H9 (cell line): ENCODE results near the gene ITGB1BP1. TPM values are rescaled to one million over a fixed set of nuclear protein-coding genes. Genes with fewer than 3 reads are reported as not detected.
A peak's percentile ranks its signal among the peaks of the same experiment; 100 is the strongest.

Source experiments
- DNase-seq: peaks from one replicate; pipeline ENCODE4 v3.0.0-alpha.2; 2017
- H2AFZ ChIP-seq: one replicate; pipeline ENCODE4 v1.6.1; 2013; ENCODE audit warnings: mild to moderate bottlenecking, low read length, control low read depth, moderate library complexity
- H2AK5ac ChIP-seq: 2 replicates; pipeline ENCODE4 v1.6.1; 2013; ENCODE audit warnings: low read length, control low read depth, mixed read lengths; ENCODE audit not compliant: insufficient read length
- H2BK120ac ChIP-seq: one replicate; pipeline ENCODE4 v1.6.1; 2013; ENCODE audit warnings: low read depth, mild to moderate bottlenecking, low read length, control low read depth, inconsistent platforms; ENCODE audit not compliant: poor library complexity, severe bottlenecking
- H2BK12ac ChIP-seq: 2 replicates; pipeline ENCODE4 v1.6.1; 2013; ENCODE audit warnings: low read length, control low read depth, mixed read lengths, low read depth; ENCODE audit not compliant: insufficient read length
- H2BK15ac ChIP-seq: 2 replicates; pipeline ENCODE4 v1.6.1; 2013; ENCODE audit warnings: low read depth, low read length, control low read depth
- H2BK20ac ChIP-seq: one replicate; pipeline ENCODE4 v1.6.1; 2013; ENCODE audit warnings: low read depth, mild to moderate bottlenecking, low read length, control low read depth, inconsistent platforms; ENCODE audit not compliant: poor library complexity, severe bottlenecking
- H2BK5ac ChIP-seq: 2 replicates; pipeline ENCODE4 v1.6.1; 2013; ENCODE audit warnings: low read length, control low read depth, mixed read lengths; ENCODE audit not compliant: insufficient read length
- H3K14ac ChIP-seq: 2 replicates; pipeline ENCODE4 v1.6.1; 2013; ENCODE audit warnings: low read length, control low read depth; ENCODE audit not compliant: insufficient read depth
- H3K18ac ChIP-seq: 2 replicates; pipeline ENCODE4 v1.6.1; 2013; ENCODE audit warnings: low read depth, mild to moderate bottlenecking, mixed read lengths, low read length, control low read depth; ENCODE audit not compliant: insufficient read length
- H3K23ac ChIP-seq: 2 replicates; pipeline ENCODE4 v1.6.1; 2013; ENCODE audit warnings: low read length, control low read depth, mixed read lengths, low read depth; ENCODE audit not compliant: insufficient read length
- H3K23me2 ChIP-seq: 2 replicates; pipeline ENCODE4 v1.6.1; 2013; ENCODE audit warnings: low read depth, mild to moderate bottlenecking, mixed read lengths, low read length, control low read depth; ENCODE audit not compliant: insufficient read length, poor library complexity, severe bottlenecking
- H3K27ac ChIP-seq: 2 replicates; pipeline ENCODE4 v1.5.1; 2013; ENCODE audit warnings: low read length, control low read depth, mixed read lengths, low read depth; ENCODE audit not compliant: insufficient read length
- H3K27me3 ChIP-seq: 2 replicates; pipeline ENCODE4 v1.6.1; 2013; ENCODE audit warnings: low read length, control low read depth, inconsistent platforms; ENCODE audit not compliant: insufficient read depth
- H3K4ac ChIP-seq: 2 replicates; pipeline ENCODE4 v1.6.1; 2013; ENCODE audit warnings: low read depth, mild to moderate bottlenecking, control low read depth, inconsistent platforms, low read length, moderate library complexity
- H3K4me1 ChIP-seq: 2 replicates; pipeline ENCODE4 v1.6.1; 2013; ENCODE audit warnings: low read length, control low read depth, inconsistent platforms; ENCODE audit not compliant: insufficient read depth
- H3K4me2 ChIP-seq: 2 replicates; pipeline ENCODE4 v1.6.1; 2013; ENCODE audit warnings: low read length, control low read depth, mixed read lengths; ENCODE audit not compliant: insufficient read length, insufficient read depth
- H3K56ac ChIP-seq: 2 replicates; pipeline ENCODE4 v1.6.1; 2013; ENCODE audit warnings: low read depth, mild to moderate bottlenecking, mixed read lengths, low read length, control low read depth; ENCODE audit not compliant: insufficient read length
- H3K79me1 ChIP-seq: 2 replicates; pipeline ENCODE4 v1.6.1; 2013; ENCODE audit warnings: low read depth, mild to moderate bottlenecking, moderate library complexity, low read length, control low read depth, inconsistent platforms; ENCODE audit not compliant: insufficient read depth, poor library complexity, severe bottlenecking
- H3K79me2 ChIP-seq: 2 replicates; pipeline ENCODE4 v1.6.1; 2013; ENCODE audit warnings: low read length, control low read depth, inconsistent platforms; ENCODE audit not compliant: insufficient read depth
- H3K9ac ChIP-seq: 2 replicates; pipeline ENCODE4 v1.6.1; 2013; ENCODE audit warnings: low read length, control low read depth, mixed read lengths; ENCODE audit not compliant: insufficient read length; ENCODE audit errors: extremely low read depth
- H3K9me3 ChIP-seq: one replicate; pipeline ENCODE4 v1.6.1; 2013; ENCODE audit warnings: low read depth, low read length, inconsistent platforms; ENCODE audit not compliant: control insufficient read depth
- H3T11ph ChIP-seq: one replicate; pipeline ENCODE4 v1.6.1; 2013; ENCODE audit warnings: mild to moderate bottlenecking, low read length, control low read depth, inconsistent platforms
- H4K20me1 ChIP-seq: one replicate; pipeline ENCODE4 v1.6.1; 2013; ENCODE audit not compliant: control insufficient read depth, insufficient read length, insufficient read depth
- H4K5ac ChIP-seq: 2 replicates; pipeline ENCODE4 v1.6.1; 2013; ENCODE audit warnings: low read depth, mild to moderate bottlenecking, mixed read lengths, low read length, control low read depth; ENCODE audit not compliant: insufficient read length
- H4K8ac ChIP-seq: replicated peaks from 2 replicates; pipeline ENCODE4 v1.6.1; 2013; ENCODE audit warnings: low read length, control low read depth, mixed read lengths, low read depth; ENCODE audit not compliant: insufficient read length
- H4K91ac ChIP-seq: 2 replicates; pipeline ENCODE4 v1.6.1; 2013; ENCODE audit warnings: low read depth, mild to moderate bottlenecking, moderate library complexity, mixed read lengths, low read length, control low read depth; ENCODE audit not compliant: insufficient read length
- H3K27ac Mint-ChIP-seq, 3 experiments: 2 replicates in 2 of 3; 3 replicates in 1 of 3; pipeline ENCODE4 v1.8.0; 2020 to 2021; ENCODE audit warnings: mixed read lengths in 3 of 3, mild to moderate bottlenecking in 1 of 3, moderate library complexity in 1 of 3
- H3K27me3 Mint-ChIP-seq: 2 replicates; pipeline ENCODE4 v1.8.0; 2021; ENCODE audit warnings: low read depth, mild to moderate bottlenecking, moderate library complexity, mixed read lengths
- H3K36me3 Mint-ChIP-seq, 3 experiments: 2 replicates in 2 of 3; 3 replicates in 1 of 3; pipeline ENCODE4 v1.8.0; 2020 to 2021; ENCODE audit warnings: low read depth in 3 of 3, mixed read lengths in 3 of 3; ENCODE audit not compliant: insufficient read depth in 1 of 3
- H3K4me1 Mint-ChIP-seq, 2 experiments: 2 replicates each; pipeline ENCODE4 v1.8.0; 2020; ENCODE audit warnings: mixed read lengths in 2 of 2
- H3K4me3 Mint-ChIP-seq, 2 experiments: 2 replicates in 1 of 2; 3 replicates in 1 of 2; pipeline ENCODE4 v1.8.0; 2020 to 2021; ENCODE audit warnings: mild to moderate bottlenecking in 2 of 2, mixed read lengths in 2 of 2, moderate library complexity in 1 of 2
- H3K9me3 Mint-ChIP-seq, 2 experiments: 2 replicates in 1 of 2; 3 replicates in 1 of 2; pipeline ENCODE4 v1.8.0; 2020; ENCODE audit warnings: mild to moderate bottlenecking in 2 of 2, mixed read lengths in 2 of 2, moderate library complexity in 1 of 2
- WGBS: extraction: QIAGEN DNeasy Blood & Tissue Kit; methylation state at CpG from one replicate; pipeline ENCODE4 v1.1.7; 2013; ENCODE audit warnings: missing lambda C conversion rate, low lambda C conversion rate, mixed read lengths; ENCODE audit not compliant: insufficient read length; ENCODE audit errors: extremely low coverage; 5-methylcytosine and 5-hydroxymethylcytosine counted together
- total RNA-seq: library from RNA; stranded (reverse); gene quantifications from 2 replicates; pipeline ENCODE4 v1.2.1, GENCODE V29; 2021
- TF ChIP-seq, protein P1 (sequence below): fragments of 200-600 bp; sonication (generic); conservative IDR thresholded peaks from 3 replicates; pipeline ENCODE4 v1.8.0; 2021; ENCODE audit warnings: antibody characterized with exemption, mild to moderate bottlenecking

Gene ITGB1BP1
- total RNA-seq, 1 experiment from 2014 or later, result 38.7 TPM

DNA sequence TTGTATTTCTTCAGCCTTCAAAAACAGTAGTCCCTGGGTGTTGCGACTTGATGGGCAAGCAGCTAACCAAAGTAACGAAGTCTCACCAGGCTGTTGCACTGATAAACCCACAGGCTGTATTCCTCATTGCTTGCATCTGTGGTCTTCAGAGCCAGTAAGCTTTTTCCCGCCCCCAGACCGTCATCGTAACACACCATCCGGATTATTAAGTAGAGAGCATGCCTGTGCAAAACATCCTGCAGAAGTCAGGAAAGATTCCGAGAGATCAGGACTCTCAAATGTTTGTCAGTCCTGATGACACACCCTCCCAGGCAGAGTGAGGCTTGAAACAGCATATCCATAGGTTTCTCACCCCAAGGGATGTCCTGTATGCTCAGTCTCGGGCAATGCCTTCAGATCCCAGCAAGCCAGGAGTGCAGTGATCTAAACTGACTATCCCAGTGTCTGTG, 15.9 kb downstream of the ITGB1BP1 start:
- Histone ChIP-seq H4K5ac (no peak overlapping the region), H2BK20ac (no peak overlapping the region), H3K79me1 (no peaks in the 10 kb centered on the region), H2AFZ (no peak overlapping the region), H3K14ac (no peak overlapping the region), H3K23me2 (no peaks in the 10 kb centered on the region), H3K79me2 (no peaks in the 10 kb centered on the region), H3K23ac (no peak overlapping the region), H2BK15ac (no peak overlapping the region), H3K9ac (no peak overlapping the region), H4K91ac (no peak overlapping the region), H3K4me2 (no peak overlapping the region), H3K27me3 (no peaks in the 10 kb centered on the region), H4K8ac (no peak overlapping the region), H3K4ac (no peak overlapping the region), H4K20me1 (no peaks in the 10 kb centered on the region), H3K56ac (no peak overlapping the region), H2AK5ac (no peak overlapping the region), H3T11ph (no peak overlapping the region), H2BK12ac (no peak overlapping the region), H2BK5ac (no peak overlapping the region), H3K4me1 (no peaks in the 10 kb centered on the region), H2BK120ac (no peak overlapping the region), H3K18ac (no peak overlapping the region), H3K27ac (no peak overlapping the region), H3K9me3 (no peaks in the 10 kb centered on the region)
- TF ChIP-seq, protein P1, sequence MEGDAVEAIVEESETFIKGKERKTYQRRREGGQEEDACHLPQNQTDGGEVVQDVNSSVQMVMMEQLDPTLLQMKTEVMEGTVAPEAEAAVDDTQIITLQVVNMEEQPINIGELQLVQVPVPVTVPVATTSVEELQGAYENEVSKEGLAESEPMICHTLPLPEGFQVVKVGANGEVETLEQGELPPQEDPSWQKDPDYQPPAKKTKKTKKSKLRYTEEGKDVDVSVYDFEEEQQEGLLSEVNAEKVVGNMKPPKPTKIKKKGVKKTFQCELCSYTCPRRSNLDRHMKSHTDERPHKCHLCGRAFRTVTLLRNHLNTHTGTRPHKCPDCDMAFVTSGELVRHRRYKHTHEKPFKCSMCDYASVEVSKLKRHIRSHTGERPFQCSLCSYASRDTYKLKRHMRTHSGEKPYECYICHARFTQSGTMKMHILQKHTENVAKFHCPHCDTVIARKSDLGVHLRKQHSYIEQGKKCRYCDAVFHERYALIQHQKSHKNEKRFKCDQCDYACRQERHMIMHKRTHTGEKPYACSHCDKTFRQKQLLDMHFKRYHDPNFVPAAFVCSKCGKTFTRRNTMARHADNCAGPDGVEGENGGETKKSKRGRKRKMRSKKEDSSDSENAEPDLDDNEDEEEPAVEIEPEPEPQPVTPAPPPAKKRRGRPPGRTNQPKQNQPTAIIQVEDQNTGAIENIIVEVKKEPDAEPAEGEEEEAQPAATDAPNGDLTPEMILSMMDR, result no peak
- H3K4me3 Mint-ChIP-seq, result no peak overlapping the region
- H3K27me3 Mint-ChIP-seq, result no peaks in the 10 kb centered on the region
- no peak for DNase-seq
- no CpG with 5 or more reads among the region's 8 CpGs for WGBS
- H3K27ac Mint-ChIP-seq, result peak overlapping the region in 1 of 3 experiments; percentile 21; a peak in 1 of 7 replicates
- H3K9me3 Mint-ChIP-seq, result no peaks in the 10 kb centered on the region
- H3K4me1 Mint-ChIP-seq, result no peaks in the 10 kb centered on the region
- H3K36me3 Mint-ChIP-seq, result peaks cover 2 to 17% (median 13%) of the 10 kb centered on the region in 3 experiments; a peak in 5 of 7 replicates
